Mucosa of descending colon (tissue), 3 donors: ENCODE results near the gene RCE1. TPM values are rescaled to one million over a fixed set of nuclear protein-coding genes. Genes with fewer than 3 reads are reported as not detected.
"Not testable (repeated sequence)": the region's sequence is repeated elsewhere in the genome, so short reads cannot be mapped to it uniquely, and the experiment has no call there.

ENCODE experiments used
- ATAC-seq: fragments of 200-7000 bp; cut with Tn5 transposase; one replicate; pipeline ENCODE4 v1.9.1; 2020; ENCODE audit warnings: mild to moderate bottlenecking, moderate library complexity
- DNase-seq, 3 donors: peaks; one replicate each; pipeline ENCODE4 v3.0.0-alpha.2; 2020
- H3K36me3 ChIP-seq: fragments of 200-600 bp; one replicate; pipeline ENCODE4 v1.8.0; 2021; ENCODE audit warnings: low read depth, mild to moderate bottlenecking
- H3K4me1 ChIP-seq: fragments of 200-600 bp; one replicate; pipeline ENCODE4 v1.8.0; 2021; ENCODE audit warnings: low read depth, mild to moderate bottlenecking
- H3K4me3 ChIP-seq: fragments of 200-600 bp; one replicate; pipeline ENCODE4 v1.8.0; 2021; ENCODE audit warnings: mild to moderate bottlenecking
- H3K9me3 ChIP-seq: fragments of 200-600 bp; one replicate; pipeline ENCODE4 v1.8.0; 2021; ENCODE audit warnings: mild to moderate bottlenecking
- CTCF ChIP-seq: fragments of 200-600 bp; IDR thresholded peaks from one replicate; pipeline ENCODE4 v1.8.0; 2022; ENCODE audit warnings: antibody characterized with exemption, mild to moderate bottlenecking
- intact Hi-C, 2 donors: fragments of 100-400 bp; cut with DNase I in 1 of 2; cut with micrococcal nuclease in 1 of 2; formaldehyde crosslinking; loops; one replicate each; pipeline versions ENCODE4 v1.11.0 to v1.11.1; 2022; cut with DNase I, micrococcal nuclease
- total RNA-seq, 3 donors: library from RNA; stranded (reverse); fragmentation: NEBNext Ultra II Directional in 2 of 3; extraction: Animal tissue kit (Norgen Biotek cat#: 25700) in 2 of 3; gene quantifications; one replicate each; pipeline versions ENCODE4 v1.2.1 to v1.2.4, GENCODE V29; 2021 to 2023
- donor health status: DM: no; HTN: no; CAD: no; lungs with moderate emphysema.
- donor health status: DM: no; HTN: no; CAD: no.
- donor health status: DM: no; HTN: yes; CAD: no.

Gene RCE1
- total RNA-seq, 3 donors from 2014 or later = 24.9 to 27.2 (median 27.2) TPM

- intact Hi-C loops = no loop called here
- no peak for TF ChIP-seq CTCF
- DNase-seq = no peak
- no peaks in the 10 kb centered on the region for H3K9me3 ChIP-seq
- no peak for ATAC-seq
- H3K4me3 ChIP-seq = no peak overlapping the region
- no peaks in the 10 kb centered on the region for H3K36me3 ChIP-seq
- H3K4me1 ChIP-seq = no peaks in the 10 kb centered on the region
Observed at GRCh38 chr11:66823700-66824099, 19.5 kb upstream of the RCE1 start.

- H3K4me1 ChIP-seq, H3K36me3 ChIP-seq, DNase-seq, H3K4me3 ChIP-seq, intact Hi-C loops, H3K9me3 ChIP-seq, ATAC-seq: not testable (repeated sequence)
Observed at GRCh38 chr11:66824573-66824972, 18.7 kb upstream of the RCE1 start.

GRCh38 chr11:66834539-66834845, 8.7 kb upstream of the RCE1 start:
- Histone ChIP-seq H3K4me3 (no peak overlapping the region), H3K9me3 (no peaks in the 10 kb centered on the region), H3K4me1 (no peaks in the 10 kb centered on the region), H3K36me3 (peaks cover 3% of the 10 kb centered on the region)
- no peak for ATAC-seq
- no peak for DNase-seq
- TF ChIP-seq CTCF = no peak
- intact Hi-C loops = loop anchor here (2.0 to 5.0 kb wide), 2 partner anchors 137 to 140 kb away; no protein-coding TSS in a partner anchor

GRCh38 chr11:66834943-66835342, 8.3 kb upstream of the RCE1 start:
- Histone ChIP-seq H3K4me1 (no peaks in the 10 kb centered on the region), H3K36me3 (peaks cover 3% of the 10 kb centered on the region), H3K9me3 (no peaks in the 10 kb centered on the region), H3K4me3 (no peak overlapping the region)
- DNase-seq (no peak), ATAC-seq (no peak)
- TF ChIP-seq CTCF = no peak
- intact Hi-C loops = loop anchor here (2.0 to 5.0 kb wide), 2 partner anchors 138 to 140 kb away; no protein-coding TSS in a partner anchor

- no peak overlapping the region for H3K4me3 ChIP-seq
- ATAC-seq (no peak), DNase-seq (no peak)
- H3K36me3 ChIP-seq = peaks cover 3% of the 10 kb centered on the region
- no peak for TF ChIP-seq CTCF
- intact Hi-C loops = loop anchor here in 1 of 2 donors (2.0 kb wide), 1 partner anchor 141 kb away; no protein-coding TSS in a partner anchor
- no peaks in the 10 kb centered on the region for H3K9me3 ChIP-seq
- H3K4me1 ChIP-seq = no peaks in the 10 kb centered on the region
Observed at GRCh38 chr11:66835768-66836405, 7.4 kb upstream of the RCE1 start.

- no peak for DNase-seq
- no peak for TF ChIP-seq CTCF
- no peaks in the 10 kb centered on the region for H3K9me3 ChIP-seq
- peaks cover 26% of the 10 kb centered on the region for H3K4me1 ChIP-seq
- no peak overlapping the region for H3K4me3 ChIP-seq
- ATAC-seq = no peak
- H3K36me3 ChIP-seq = peaks cover 3% of the 10 kb centered on the region
- intact Hi-C loops = no loop called here
Observed at GRCh38 chr11:66840317-66841091, 2.7 kb upstream of the RCE1 start.
